DOHH2 (cell line): ENCODE measurements around the gene E2F6.

Experiments used
- H3F3A ChIP-seq: fragments of 200-600 bp; sonication (generic), shearing (Covaris generic); 2 replicates; pipeline ENCODE4 v1.6.0; 2016; ENCODE audit warnings: antibody characterized with exemption, mild to moderate bottlenecking; ENCODE audit not compliant: control insufficient read depth, insufficient read depth
- H3K27ac ChIP-seq: fragments of 200-600 bp; sonication (generic); 2 replicates; pipeline ENCODE4 v1.5.1; 2014; ENCODE audit warnings: low read depth, mild to moderate bottlenecking, low read length, moderate library complexity
- H3K27me3 ChIP-seq: fragments of 200-600 bp; sonication (generic); 2 replicates; pipeline ENCODE4 v1.6.1; 2014; ENCODE audit warnings: mild to moderate bottlenecking, low read length, mixed read lengths; ENCODE audit not compliant: control insufficient read depth
- H3K36me3 ChIP-seq: fragments of 200-600 bp; sonication (generic); 2 replicates; pipeline ENCODE4 v1.6.1; 2014; ENCODE audit warnings: mild to moderate bottlenecking, low read length, moderate library complexity, mixed read lengths; ENCODE audit not compliant: control insufficient read depth
- H3K4me1 ChIP-seq: fragments of 200-600 bp; sonication (generic); 2 replicates; pipeline ENCODE4 v1.6.1; 2014; ENCODE audit warnings: mild to moderate bottlenecking, low read length, mixed read lengths; ENCODE audit not compliant: control insufficient read depth
- H3K4me2 ChIP-seq: fragments of 200-600 bp; sonication (generic); 2 replicates; pipeline ENCODE4 v1.6.0; 2014; ENCODE audit warnings: mild to moderate bottlenecking, low read length, moderate library complexity
- H3K4me3 ChIP-seq: fragments of 200-600 bp; sonication (generic); 2 replicates; pipeline ENCODE4 v1.5.1; 2014; ENCODE audit warnings: mild to moderate bottlenecking, low read length, mixed read lengths
- H3K79me2 ChIP-seq: fragments of 200-600 bp; sonication (generic); 2 replicates; pipeline ENCODE4 v1.6.1; 2014; ENCODE audit warnings: mild to moderate bottlenecking, low read length, mixed read lengths; ENCODE audit not compliant: control insufficient read depth
- H3K9me2 ChIP-seq: fragments of 200-600 bp; sonication (generic); replicated peaks from 2 replicates; pipeline ENCODE4 v1.6.1; 2014; ENCODE audit warnings: mild to moderate bottlenecking, low read length, mixed read lengths; ENCODE audit not compliant: control insufficient read depth
- H3K9me3 ChIP-seq: fragments of 200-600 bp; sonication (generic); 2 replicates; pipeline ENCODE4 v1.6.1; 2014; ENCODE audit warnings: antibody characterized with exemption, low read length, mixed read lengths; ENCODE audit not compliant: control insufficient read depth, insufficient read depth
- H4K20me1 ChIP-seq: fragments of 200-600 bp; sonication (generic); 2 replicates; pipeline ENCODE4 v1.6.0; 2014; ENCODE audit warnings: low read depth, mild to moderate bottlenecking, antibody characterized with exemption, low read length, moderate library complexity; ENCODE audit not compliant: control insufficient read depth, insufficient read depth
- CTCF ChIP-seq: fragments of 200-600 bp; sonication (generic); IDR thresholded peaks from one replicate; pipeline ENCODE4 v1.5.1; 2014; ENCODE audit warnings: antibody characterized with exemption, mild to moderate bottlenecking, low read depth, low read length; ENCODE audit not compliant: poor library complexity, severe bottlenecking
- EZH2phosphoT487 ChIP-seq: fragments of 200-600 bp; sonication (generic); IDR thresholded peaks from 2 replicates; pipeline ENCODE4 v1.6.1; 2017; ENCODE audit warnings: borderline replicate concordance, mild to moderate bottlenecking, antibody characterized with exemption, low read length, moderate library complexity, mixed read lengths

Gene E2F6

GRCh38 chr2:11421863-11422490, 44.0 kb downstream of the E2F6 start:
- Histone ChIP-seq H3K4me1 (no peaks in the 10 kb centered on the region), H3K4me3 (no peak overlapping the region), H3K27ac (no peak overlapping the region), H4K20me1 (no peaks in the 10 kb centered on the region), H3K9me3 (peaks cover 14% of the 10 kb centered on the region; the same call in 1 of the 2 replicates), H3K79me2 (no peaks in the 10 kb centered on the region), H3F3A (no peaks in the 10 kb centered on the region), H3K9me2 (no peaks in the 10 kb centered on the region), H3K36me3 (no peaks in the 10 kb centered on the region), H3K4me2 (no peak overlapping the region), H3K27me3 (no peaks in the 10 kb centered on the region; the same call in 1 of the 2 replicates)
- TF ChIP-seq CTCF (no peak), EZH2phosphoT487 (no peak)

- Histone ChIP-seq H3K79me2 (no peaks in the 10 kb centered on the region), H3K36me3 (no peaks in the 10 kb centered on the region), H3F3A (no peaks in the 10 kb centered on the region), H3K27ac (no peak overlapping the region), H3K9me2 (no peaks in the 10 kb centered on the region), H4K20me1 (no peaks in the 10 kb centered on the region), H3K4me1 (no peaks in the 10 kb centered on the region), H3K27me3 (no peaks in the 10 kb centered on the region; the same call in 1 of the 2 replicates), H3K9me3 (peaks cover 17% of the 10 kb centered on the region; the same call in 1 of the 2 replicates), H3K4me3 (no peak overlapping the region), H3K4me2 (no peak overlapping the region)
- TF ChIP-seq CTCF: no peak
- no peak for TF ChIP-seq EZH2phosphoT487
Measured at GRCh38 chr2:11420671-11421070, 45.3 kb downstream of the E2F6 start.

- TF ChIP-seq CTCF: no peak
- no peak for TF ChIP-seq EZH2phosphoT487
- H3K4me3 ChIP-seq: no peak overlapping the region
Measured at GRCh38 chr2:11420190-11420589, 45.8 kb downstream of the E2F6 start.

More at GRCh38 chr2:11420190-11420589, 45.8 kb downstream of the E2F6 start:
- no peaks in the 10 kb centered on the region for H3K4me1 ChIP-seq
- no peaks in the 10 kb centered on the region for H3K79me2 ChIP-seq
- H3F3A ChIP-seq: no peaks in the 10 kb centered on the region
- no peak overlapping the region for H3K27ac ChIP-seq
- H3K36me3 ChIP-seq: no peaks in the 10 kb centered on the region
- no peaks in the 10 kb centered on the region for H3K9me2 ChIP-seq
- H3K4me2 ChIP-seq: no peak overlapping the region
- no peaks in the 10 kb centered on the region; the same call in 1 of the 2 replicates for H3K27me3 ChIP-seq
- peaks cover 17% of the 10 kb centered on the region; the same call in 1 of the 2 replicates for H3K9me3 ChIP-seq
- H4K20me1 ChIP-seq: no peaks in the 10 kb centered on the region
